Fibroblast of lung (primary cell): ENCODE data around the gene TMPRSS13. TPM values are rescaled to one million over a fixed set of nuclear protein-coding genes. Genes with fewer than 3 reads are reported as not detected.

ENCODE experiments used
- DNase-seq, 2 donors: peaks; one replicate each; pipeline versions ENCODE4 v3.0.0 to v3.0.0-alpha.2; 2010; ENCODE audit warnings: low read depth in 2 of 2
- H2AFZ ChIP-seq: 2 replicates; pipeline ENCODE4 v1.5.1; 2012; ENCODE audit warnings: low read length, control low read depth, inconsistent platforms
- H3K27ac ChIP-seq: 2 replicates; pipeline ENCODE4 v1.5.1; 2011; ENCODE audit warnings: low read length, control low read depth; ENCODE audit not compliant: insufficient read depth
- H3K27me3 ChIP-seq: 2 replicates; pipeline ENCODE4 v1.5.1; 2011; ENCODE audit warnings: mild to moderate bottlenecking, low read length; ENCODE audit not compliant: control insufficient read depth, insufficient read depth
- H3K36me3 ChIP-seq: 2 replicates; pipeline ENCODE4 v1.5.1; 2011; ENCODE audit warnings: low read length; ENCODE audit not compliant: control insufficient read depth, insufficient read depth
- H3K4me1 ChIP-seq: 2 replicates; pipeline ENCODE4 v1.5.1; 2011; ENCODE audit warnings: low read length; ENCODE audit not compliant: control insufficient read depth, insufficient read depth; ENCODE audit errors: extremely low read depth
- H3K4me2 ChIP-seq: 2 replicates; pipeline ENCODE4 v1.5.1; 2011; ENCODE audit warnings: low read length, control low read depth; ENCODE audit not compliant: insufficient read depth; ENCODE audit errors: extremely low read depth
- H3K4me3 ChIP-seq, 4 experiments: fragments of 200-600 bp in 1 of 4; sonication (generic) in 1 of 4; replicated peaks in 1 of 4; 2 replicates each; pipeline ENCODE4 v1.5.1; 2011 to 2016; ENCODE audit warnings: low read length in 4 of 4, low read depth in 3 of 4, mild to moderate bottlenecking in 3 of 4, control low read depth in 2 of 4, inconsistent platforms in 1 of 4, mixed read lengths in 1 of 4; ENCODE audit not compliant: insufficient read depth in 1 of 4; ENCODE audit errors: control extremely low read depth in 1 of 4
- H3K79me2 ChIP-seq: 2 replicates; pipeline ENCODE4 v1.5.1; 2012; ENCODE audit warnings: mild to moderate bottlenecking, low read length, inconsistent platforms; ENCODE audit not compliant: control insufficient read depth, insufficient read depth
- H3K9ac ChIP-seq: 2 replicates; pipeline ENCODE4 v1.5.1; 2011; ENCODE audit warnings: mild to moderate bottlenecking, low read length, control low read depth; ENCODE audit not compliant: insufficient read depth
- H3K9me3 ChIP-seq: 2 replicates; pipeline ENCODE4 v1.5.1; 2012; ENCODE audit warnings: low read depth, low read length; ENCODE audit not compliant: control insufficient read depth, insufficient read depth
- H4K20me1 ChIP-seq: 2 replicates; pipeline ENCODE4 v1.5.1; 2011; ENCODE audit warnings: low read length; ENCODE audit not compliant: control insufficient read depth, insufficient read depth; ENCODE audit errors: extremely low read depth
- EZH2 ChIP-seq: IDR thresholded peaks from 2 replicates; pipeline ENCODE4 v1.5.1; 2012; ENCODE audit warnings: low read length, control low read depth, mild to moderate bottlenecking; ENCODE audit errors: missing control alignments
- polyA plus RNA-seq, 2 donors: library from polyadenylated mRNA; depleted of rRNA in 1 of 2; stranded (reverse) in 1 of 2; unstranded in 1 of 2; fragments of >200 nt; gene quantifications; 2 replicates each; pipeline ENCODE4 v1.2.1, GENCODE V29; 2011 to 2012; ENCODE audit warnings: missing spikeins in 1 of 2
- total RNA-seq: library from RNA; depleted of rRNA; stranded (reverse); fragments of >200 nt; gene quantifications from 2 replicates; pipeline ENCODE4 v1.2.1, GENCODE V29; 2014
- TF ChIP-seq, protein P1 (sequence below), 2 donors: IDR thresholded peaks in 1 of 2; conservative IDR thresholded peaks in 1 of 2; 1 replicate in 1 of 2; 2 replicates in 1 of 2; pipeline ENCODE4 v1.5.1; 2011 to 2012; ENCODE audit warnings: low read length in 2 of 2, control low read depth in 1 of 2, inconsistent platforms in 1 of 2, low read depth in 1 of 2, mild to moderate bottlenecking in 1 of 2

TMPRSS13 gene
- total and polyA plus RNA-seq, 2 donors (not counting 1 experiment from before 2014, with no cell fraction given): not detected

- H4K20me1 ChIP-seq: no peaks in the 10 kb centered on the region
Measured at GRCh38 chr11:117977029-117977428, 47.8 kb upstream of the TMPRSS13 start.

GRCh38 chr11:117976445-117976844 lies 47.2 kb upstream of the TMPRSS13 start:
- Histone ChIP-seq H2AFZ (no peak overlapping the region), H3K9me3 (no peaks in the 10 kb centered on the region), H3K36me3 (no peaks in the 10 kb centered on the region), H3K4me2 (no peak overlapping the region), H4K20me1 (no peaks in the 10 kb centered on the region), H3K9ac (no peak overlapping the region), H3K4me1 (no peaks in the 10 kb centered on the region), H3K79me2 (no peaks in the 10 kb centered on the region), H3K27me3 (no peaks in the 10 kb centered on the region), H3K27ac (no peak overlapping the region), H3K4me3 (no peak overlapping the region)
- DNase-seq: no peak
- TF ChIP-seq EZH2: no peak
- TF ChIP-seq, protein P1, sequence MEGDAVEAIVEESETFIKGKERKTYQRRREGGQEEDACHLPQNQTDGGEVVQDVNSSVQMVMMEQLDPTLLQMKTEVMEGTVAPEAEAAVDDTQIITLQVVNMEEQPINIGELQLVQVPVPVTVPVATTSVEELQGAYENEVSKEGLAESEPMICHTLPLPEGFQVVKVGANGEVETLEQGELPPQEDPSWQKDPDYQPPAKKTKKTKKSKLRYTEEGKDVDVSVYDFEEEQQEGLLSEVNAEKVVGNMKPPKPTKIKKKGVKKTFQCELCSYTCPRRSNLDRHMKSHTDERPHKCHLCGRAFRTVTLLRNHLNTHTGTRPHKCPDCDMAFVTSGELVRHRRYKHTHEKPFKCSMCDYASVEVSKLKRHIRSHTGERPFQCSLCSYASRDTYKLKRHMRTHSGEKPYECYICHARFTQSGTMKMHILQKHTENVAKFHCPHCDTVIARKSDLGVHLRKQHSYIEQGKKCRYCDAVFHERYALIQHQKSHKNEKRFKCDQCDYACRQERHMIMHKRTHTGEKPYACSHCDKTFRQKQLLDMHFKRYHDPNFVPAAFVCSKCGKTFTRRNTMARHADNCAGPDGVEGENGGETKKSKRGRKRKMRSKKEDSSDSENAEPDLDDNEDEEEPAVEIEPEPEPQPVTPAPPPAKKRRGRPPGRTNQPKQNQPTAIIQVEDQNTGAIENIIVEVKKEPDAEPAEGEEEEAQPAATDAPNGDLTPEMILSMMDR (conservative IDR thresholded peaks at IDR 0.05 in 1 of 2, IDR thresholded peaks at IDR 0.05 in 1 of 2; ENCODE audit: low read depth in 1 of 2, low read length in 2 of 2): no peak

More at GRCh38 chr11:117977029-117977428, 47.8 kb upstream of the TMPRSS13 start:
- no peak overlapping the region for H3K27ac ChIP-seq
- H3K4me2 ChIP-seq: no peak overlapping the region
- H3K79me2 ChIP-seq: no peaks in the 10 kb centered on the region
- TF ChIP-seq EZH2: no peak
- TF ChIP-seq, protein P1 (conservative IDR thresholded peaks at IDR 0.05 in 1 of 2, IDR thresholded peaks at IDR 0.05 in 1 of 2; ENCODE audit: low read depth in 1 of 2, low read length in 2 of 2): no peak
- H2AFZ ChIP-seq: no peak overlapping the region
- no peak overlapping the region for H3K4me3 ChIP-seq
- H3K4me1 ChIP-seq: no peaks in the 10 kb centered on the region
- DNase-seq: no peak
- H3K9me3 ChIP-seq: no peaks in the 10 kb centered on the region
- H3K36me3 ChIP-seq: no peaks in the 10 kb centered on the region
- H3K9ac ChIP-seq: no peak overlapping the region
- no peaks in the 10 kb centered on the region for H3K27me3 ChIP-seq

GRCh38 chr11:117973503-117973860 lies 44.3 kb upstream of the TMPRSS13 start:
- Histone ChIP-seq H3K79me2 (no peaks in the 10 kb centered on the region), H3K36me3 (no peaks in the 10 kb centered on the region), H3K27ac (no peak overlapping the region), H3K27me3 (no peaks in the 10 kb centered on the region), H2AFZ (no peak overlapping the region), H3K9ac (no peak overlapping the region), H3K4me1 (no peaks in the 10 kb centered on the region), H4K20me1 (no peaks in the 10 kb centered on the region), H3K4me3 (no peak overlapping the region), H3K4me2 (no peak overlapping the region), H3K9me3 (no peaks in the 10 kb centered on the region)
- DNase-seq: no peak
- no peak for TF ChIP-seq EZH2
- TF ChIP-seq, protein P1 (conservative IDR thresholded peaks at IDR 0.05 in 1 of 2, IDR thresholded peaks at IDR 0.05 in 1 of 2; ENCODE audit: low read depth in 1 of 2, low read length in 2 of 2): no peak
